NCI-H1092 (cell line): Measurements from ENCODE around the gene LPCAT3.
A peak's percentile ranks its signal among the peaks of the same experiment; 100 is the strongest.
"Not testable (repeated sequence)": the region's sequence is repeated elsewhere in the genome, so short reads cannot be mapped to it uniquely, and the experiment has no call there.

Experiments
- DNase-seq: peaks from one replicate; lab custom pipeline; 2025; lab: John Stamatoyannopoulos, UW

Gene LPCAT3

DNA sequence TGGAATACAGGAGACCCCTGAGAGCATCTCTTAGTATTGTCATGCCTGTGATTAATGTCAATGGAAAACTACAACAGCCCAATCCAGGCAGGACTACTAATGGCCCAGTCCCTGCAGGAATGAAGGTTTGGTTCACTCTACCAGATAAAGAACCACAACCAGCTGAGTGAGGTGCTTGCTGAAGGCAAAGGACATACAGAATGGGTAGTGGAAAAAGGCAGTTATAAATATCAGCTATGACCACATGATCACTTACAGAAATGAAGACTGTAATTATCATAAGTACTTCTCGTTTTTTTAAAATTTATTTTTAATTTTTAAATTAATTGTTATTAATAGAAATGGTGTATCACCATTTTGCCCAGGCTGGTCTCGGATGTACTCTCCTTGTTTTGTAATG lies 17.2 kb upstream of the LPCAT3 start:
- no peak for DNase-seq

DNA sequence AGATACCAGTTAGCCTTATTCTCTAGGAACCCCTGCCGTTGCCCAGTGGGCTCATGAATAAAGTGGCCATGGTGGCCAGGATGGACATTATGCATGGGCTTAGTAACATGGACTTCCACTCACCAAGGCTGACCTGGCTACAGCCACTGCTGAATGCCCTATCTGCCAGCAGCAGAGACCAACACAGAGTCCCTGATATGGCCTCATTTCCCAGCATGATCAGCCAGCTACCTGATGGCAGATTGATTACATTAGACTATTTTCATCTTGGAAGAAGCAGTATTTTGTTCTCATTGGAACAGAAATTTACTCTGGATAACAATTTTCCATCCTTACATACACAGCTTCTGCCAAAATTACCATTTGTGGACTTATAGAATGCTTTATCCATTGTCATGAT lies 16.2 kb upstream of the LPCAT3 start:
- DNase-seq = no peak

DNA sequence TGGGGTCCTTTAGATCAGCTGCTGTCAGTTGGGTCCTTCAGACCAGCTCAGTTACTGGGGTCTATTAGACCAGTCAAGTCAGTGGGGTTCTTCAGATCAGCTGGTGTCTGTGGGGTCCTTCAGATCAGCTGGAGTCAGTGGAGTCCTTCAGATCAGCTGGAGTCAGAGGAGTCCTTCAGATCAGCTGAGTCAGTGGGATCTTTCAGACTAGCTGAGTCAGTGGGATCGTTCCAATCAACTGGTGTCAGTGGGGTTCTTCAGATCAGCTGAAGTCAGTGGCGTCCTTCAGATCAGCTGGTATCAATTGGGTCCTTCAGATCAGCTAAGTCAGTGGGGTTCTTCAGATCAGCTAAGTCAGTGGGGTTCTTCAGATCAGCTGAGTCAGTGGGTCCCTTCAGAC lies 14.7 kb upstream of the LPCAT3 start:
- DNase-seq = no peak

DNA sequence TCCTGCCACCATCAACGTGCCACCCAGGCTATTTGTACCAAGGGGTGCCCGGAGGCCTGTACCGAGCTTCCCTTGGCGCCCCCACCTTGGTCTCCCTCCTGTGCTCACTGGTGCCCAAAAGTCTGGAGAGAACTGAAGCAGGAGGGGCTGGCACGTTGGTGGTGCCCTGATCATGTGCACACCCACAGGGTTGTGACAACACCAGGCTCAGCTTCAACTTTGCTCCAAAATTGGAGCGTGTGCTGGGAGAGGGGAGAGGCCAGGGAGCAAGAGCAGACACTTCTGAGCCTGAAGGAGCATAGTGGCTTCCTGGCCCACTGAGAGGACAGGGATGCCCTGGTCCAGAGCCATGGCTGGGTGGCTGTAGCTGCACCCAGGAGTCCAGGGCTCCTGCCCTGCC lies 13.0 kb upstream of the LPCAT3 start:
- DNase-seq = no peak

DNA sequence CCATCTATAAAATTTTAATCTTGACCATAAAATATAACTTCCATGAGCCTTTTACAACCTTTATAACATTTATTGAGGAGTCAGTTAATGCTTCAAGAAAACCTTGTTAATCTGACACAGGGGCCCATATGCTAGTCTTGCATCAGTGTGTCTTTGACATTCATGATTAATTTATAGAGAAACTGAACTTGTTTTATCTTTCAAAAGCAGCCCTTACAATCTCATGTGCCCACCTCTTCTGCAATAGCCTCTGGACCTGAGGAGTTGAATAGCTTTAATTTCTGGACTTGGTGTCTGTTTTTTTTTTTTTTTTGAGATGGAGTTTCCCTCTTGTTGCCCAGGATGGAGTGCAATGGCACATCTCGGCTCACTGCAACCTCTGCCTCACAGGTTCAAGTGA lies 8.6 kb upstream of the LPCAT3 start:
- no peak for DNase-seq

DNA sequence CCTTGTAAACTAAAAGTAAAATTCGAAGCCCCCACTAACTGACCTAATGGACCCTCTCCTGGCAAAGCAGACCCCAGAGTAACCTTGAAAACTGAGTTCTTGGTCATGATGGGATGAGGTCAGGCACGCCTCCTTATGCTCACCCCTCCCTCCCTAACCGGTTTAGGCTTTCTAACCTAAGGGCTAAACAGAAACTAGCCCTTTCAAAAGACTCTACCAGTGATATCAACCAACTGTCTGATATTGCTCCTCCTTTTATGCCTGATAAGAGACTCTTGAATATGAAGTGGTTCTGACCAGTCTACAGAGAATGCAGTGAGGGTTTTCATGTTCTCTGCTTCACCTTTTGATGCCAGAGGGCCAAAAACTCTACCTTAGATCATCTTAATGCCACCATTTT lies 4.8 kb upstream of the LPCAT3 start:
- no peak for DNase-seq

DNA sequence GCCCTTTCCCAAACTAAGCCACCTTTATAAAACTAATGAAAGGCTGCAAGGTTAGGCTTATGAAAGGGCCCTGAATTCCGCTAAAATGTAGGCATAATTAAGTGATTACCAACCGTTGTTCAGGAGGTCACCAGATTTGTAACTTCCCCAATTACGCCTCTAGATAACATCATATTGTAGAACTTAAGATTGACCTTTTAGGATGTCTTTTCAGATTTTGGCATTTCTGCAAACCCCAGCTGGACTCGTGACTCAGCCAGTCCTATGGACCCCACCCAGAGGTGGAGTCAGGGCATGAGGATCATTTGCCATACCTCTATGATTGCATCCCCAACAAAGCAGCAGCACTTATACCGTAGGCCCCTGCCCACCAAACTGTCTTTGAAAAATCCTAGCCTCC lies 3.7 kb upstream of the LPCAT3 start:
- DNase-seq = no peak

DNA sequence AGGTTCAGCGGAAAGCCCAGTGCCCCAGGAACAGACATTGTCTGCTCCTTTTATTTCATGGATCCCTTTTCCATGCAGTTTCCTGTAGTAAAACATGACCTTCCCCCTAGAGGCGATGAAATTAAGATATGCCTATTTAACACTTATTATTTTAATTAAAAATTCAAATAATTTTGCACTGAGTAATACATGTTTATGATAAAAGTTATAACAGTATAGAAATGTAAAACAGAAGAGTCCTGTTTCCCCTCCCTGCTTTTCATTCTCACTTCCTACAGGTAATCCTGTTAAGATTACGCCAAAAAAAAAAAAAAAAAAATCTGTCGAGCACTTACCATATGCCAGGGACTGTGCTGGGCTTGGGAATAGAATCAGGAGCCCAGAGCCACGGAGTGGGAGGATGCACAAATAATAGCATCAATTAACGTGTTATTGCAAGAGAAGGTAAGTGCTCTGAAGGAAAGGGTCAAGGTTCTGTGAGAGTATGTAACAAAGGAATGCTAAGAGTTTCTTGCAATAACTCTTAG lies 830 bp upstream of the LPCAT3 start:
- DNase-seq = no peak

DNA sequence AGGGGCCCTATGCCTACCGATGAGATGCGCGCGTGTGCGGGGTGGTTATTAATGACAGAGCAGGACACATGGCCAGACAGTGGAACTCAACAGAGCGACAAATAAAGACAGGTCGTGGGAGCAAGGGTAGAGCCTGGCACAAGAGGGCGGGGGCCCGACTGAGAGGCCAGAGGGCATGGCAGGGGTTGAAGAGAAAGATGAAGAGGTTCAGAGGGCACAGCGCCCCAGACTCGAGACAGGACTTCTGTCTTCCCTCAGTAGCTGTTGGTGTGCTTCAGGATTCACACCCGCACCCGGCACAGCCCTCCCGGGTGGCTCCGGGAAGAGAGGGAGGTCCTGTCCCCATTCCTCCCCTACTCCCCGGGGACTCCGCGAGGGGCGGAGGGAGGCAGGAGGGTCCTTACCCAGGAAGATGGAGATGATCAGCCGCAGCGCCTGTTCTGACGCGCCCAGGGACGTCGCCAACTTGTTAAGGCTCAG lies 366 bp downstream of the LPCAT3 start:
- DNase-seq = peak; percentile 59

DNA sequence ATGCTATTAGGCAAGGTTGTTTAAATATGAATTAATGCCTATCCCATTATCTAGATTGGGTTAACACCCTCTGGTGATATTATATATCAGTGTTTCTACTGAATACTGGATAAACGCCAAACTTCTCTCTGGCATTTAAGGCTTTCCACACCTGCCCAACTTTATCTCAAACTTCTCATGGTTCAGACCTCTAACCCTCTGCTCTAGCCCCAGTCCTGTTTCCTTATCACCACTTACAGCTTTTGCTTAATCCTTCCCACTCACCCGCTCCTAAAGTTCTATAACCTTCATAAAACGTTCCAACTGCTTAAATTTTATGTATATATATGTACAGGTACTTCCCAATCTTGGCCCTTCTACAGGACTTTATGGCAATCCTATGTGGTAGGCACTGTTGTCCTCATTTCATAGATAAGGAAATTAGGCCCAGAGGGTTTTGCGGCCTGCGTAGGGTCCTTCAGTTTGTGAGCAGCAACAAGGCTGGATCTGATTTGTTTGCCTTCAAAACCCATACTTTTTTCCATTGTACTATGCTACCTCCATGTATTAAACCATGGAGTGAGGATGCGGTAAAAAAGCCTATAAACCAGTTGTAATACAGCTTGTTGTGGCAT lies 1.2 kb downstream of the LPCAT3 start:
- DNase-seq = no peak

DNA sequence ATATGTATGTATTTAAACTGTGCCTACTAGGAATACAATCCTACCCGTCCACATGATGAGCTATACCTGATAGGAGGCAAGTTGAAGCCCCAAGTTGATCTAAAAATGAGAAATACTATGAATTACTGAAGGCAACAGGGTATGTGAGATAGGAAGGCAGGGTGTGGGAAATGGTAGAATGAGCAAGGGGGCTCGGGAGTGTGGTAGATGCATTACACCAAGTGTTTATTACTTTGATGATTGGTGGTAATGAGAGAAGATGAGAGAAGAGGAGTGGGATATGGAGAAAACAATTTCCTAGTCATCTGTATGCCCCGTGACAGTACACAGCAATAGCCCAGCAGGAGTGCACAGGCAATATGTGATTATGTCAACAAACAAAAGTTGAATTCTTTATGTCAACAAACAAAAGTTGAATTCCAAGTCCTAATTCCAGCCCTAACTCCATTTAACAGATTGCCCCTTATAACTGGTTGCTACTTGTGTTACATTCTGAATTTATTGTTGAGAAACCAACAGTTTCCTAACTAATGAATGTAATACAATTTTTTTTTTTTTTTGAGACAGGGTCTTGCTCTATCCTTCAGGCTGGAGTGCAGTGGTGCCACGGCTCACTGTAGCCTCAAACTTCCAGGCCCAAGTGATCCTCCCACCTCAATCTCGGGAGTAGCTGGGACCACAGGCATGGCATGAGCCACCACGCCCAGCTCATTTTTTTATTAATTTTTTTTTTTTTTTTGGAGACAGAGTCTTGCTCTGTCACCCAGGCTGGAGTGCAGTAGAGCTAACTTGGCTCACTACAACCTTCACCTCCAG lies 2.5 kb downstream of the LPCAT3 start:
- no peak for DNase-seq

DNA sequence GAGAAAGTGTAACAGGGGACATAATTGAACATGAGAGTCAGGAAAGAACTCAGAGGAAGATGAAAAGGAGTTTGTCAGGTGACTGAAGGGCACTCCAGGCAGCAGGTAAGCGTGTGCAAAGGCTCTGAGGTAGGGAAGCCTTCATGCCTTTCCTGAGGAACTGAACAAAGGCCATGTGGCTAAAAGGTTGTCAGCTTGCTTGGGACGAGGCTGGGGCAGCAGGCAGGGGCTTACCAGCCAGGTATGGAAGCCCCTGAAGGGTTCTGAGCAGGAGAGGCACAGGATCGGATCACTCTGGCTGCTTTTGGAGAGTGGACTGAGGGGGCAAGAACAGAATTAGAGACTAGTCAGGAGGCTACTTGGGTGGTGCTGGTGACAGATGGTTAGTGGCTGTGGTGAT lies 5.2 kb downstream of the LPCAT3 start:
- no peak for DNase-seq

DNA sequence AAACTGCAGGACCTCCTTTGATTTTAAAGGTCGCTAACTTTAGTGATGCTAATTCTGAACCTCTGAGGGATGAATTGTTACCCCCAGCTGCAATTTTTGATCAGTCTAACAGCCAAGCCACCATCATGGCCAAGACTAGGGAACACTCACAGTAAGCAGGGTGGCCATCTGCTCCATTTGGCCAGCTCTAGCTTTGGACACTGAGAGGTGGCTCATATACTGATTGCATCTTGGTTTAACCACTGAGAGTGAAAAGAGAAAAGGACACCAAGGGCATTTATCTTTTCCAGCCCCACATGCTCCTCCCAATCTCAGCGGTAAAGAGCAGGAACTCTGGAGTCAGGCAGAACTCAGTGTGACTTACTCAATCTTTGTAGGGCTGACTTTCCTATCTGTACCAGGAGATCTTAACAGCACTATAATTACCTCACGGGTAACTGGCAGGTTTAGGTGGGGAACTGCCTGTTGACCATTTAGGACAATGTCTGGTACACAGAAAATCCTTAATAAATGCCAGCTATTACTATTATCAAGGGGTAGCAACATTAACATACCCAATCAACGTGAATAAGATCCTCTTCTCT lies 6.2 kb downstream of the LPCAT3 start:
- DNase-seq = no peak

DNA sequence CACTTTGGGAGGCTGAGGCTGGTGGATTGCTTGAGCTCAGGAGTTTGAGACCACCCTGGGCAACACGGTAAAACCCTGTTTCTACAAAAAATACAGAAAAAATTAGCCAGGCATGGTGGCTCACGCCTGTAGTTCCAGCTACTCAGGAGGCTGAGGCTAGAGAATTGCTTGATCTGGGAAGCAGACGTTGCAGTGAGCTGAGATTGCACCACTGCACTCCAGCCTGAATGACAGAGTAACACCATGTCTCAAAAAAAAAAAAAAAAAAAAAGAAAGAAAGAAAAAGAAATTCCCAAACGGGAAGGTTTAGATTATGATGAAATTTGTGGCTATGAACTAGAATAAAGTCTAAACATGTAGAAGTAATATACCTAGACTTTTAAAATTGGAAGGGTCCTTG lies 6.9 kb downstream of the LPCAT3 start:
- DNase-seq = not testable (repeated sequence)

DNA sequence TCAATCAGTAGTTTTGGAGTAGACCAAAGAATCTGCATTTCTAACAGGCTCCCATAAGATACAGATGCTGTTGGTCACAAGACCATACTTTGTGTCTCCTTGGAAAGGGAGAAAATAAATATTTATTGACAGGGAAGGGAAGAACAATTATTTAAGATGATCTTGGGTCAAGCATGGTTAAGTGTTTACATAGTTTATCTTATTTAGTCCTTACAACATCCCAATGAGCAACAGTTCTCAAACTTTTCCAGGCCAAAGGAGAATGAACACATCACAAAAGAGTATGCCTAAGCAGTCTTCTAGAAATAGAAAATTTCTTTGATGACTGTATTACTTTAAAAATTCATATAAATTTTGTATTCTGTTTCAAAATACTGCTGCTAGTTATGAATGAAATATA lies 8.8 kb downstream of the LPCAT3 start:
- DNase-seq = no peak

DNA sequence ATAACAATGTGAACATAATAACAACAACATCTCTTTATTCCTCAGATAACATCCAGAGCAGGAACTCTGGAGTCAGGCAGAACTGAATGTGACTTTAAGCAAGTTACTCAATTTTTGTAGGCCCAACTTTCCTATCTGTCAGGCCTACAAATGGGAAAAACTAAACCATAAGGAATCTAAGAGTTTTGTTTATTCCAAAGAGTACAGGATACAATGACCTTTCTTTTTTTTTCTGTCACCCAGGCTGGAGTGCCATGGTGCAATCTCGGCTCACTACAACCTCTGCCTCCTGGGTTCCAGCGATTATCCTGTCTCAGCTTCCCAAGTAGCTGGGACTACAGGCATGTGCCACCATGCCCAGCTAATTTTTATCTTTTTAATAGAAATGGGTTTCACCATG lies 9.4 kb downstream of the LPCAT3 start:
- DNase-seq = no peak

DNA sequence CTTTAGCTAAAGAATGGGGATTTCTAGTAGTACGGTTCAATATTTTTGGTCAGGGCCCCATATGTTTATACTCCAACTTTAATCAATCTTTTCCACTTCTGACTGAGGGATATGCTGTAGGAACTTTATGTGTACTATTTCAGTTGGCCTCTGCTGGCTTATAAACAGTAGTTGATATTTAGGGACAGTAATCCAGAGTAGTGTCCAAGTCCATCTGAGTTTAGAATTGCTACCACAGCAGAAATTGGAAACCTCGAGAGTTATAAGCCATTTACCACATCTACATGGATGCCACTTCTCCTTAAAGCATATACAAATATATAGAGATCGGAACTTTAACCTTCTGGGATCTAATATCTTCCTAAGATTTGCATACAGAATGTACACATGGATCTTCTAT lies 11.6 kb downstream of the LPCAT3 start:
- no peak for DNase-seq

DNA sequence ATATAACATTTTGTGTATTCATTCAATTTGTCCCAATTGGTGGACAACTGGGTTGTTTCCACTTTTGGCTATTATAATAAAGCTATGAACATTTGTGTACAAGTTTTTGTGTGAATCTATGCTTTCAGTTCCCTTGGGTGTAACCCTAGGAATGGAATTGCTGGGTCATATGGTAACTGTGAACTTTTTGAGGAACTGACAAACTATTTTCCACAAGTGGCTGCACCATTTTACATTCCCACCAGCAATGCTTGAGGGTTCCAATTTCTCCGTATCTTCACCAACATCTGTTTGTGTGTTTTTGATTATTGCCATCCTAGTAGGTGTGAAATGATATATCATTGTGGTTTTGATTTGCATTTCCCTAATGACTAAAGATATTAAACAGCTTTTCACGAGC lies 13.0 kb downstream of the LPCAT3 start:
- no peak for DNase-seq

DNA sequence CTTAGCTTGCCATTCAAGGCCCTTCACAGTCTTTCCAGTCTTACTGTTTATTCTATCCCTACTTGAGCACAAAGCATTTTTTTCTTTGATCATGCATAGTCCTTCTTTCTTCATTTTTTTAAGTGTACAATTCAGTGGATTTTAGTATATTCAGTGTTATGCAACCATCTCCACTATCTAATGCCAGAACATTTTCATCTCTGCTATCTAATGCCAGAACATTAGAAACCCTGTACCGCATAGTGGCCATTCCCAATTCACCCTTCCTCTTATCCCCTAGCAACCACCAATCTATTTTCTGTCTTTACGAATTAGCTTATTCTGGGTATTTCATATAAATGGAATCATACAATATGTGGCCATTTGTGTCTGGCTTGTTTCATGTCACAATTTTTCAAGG lies 13.4 kb downstream of the LPCAT3 start:
- no peak for DNase-seq

DNA sequence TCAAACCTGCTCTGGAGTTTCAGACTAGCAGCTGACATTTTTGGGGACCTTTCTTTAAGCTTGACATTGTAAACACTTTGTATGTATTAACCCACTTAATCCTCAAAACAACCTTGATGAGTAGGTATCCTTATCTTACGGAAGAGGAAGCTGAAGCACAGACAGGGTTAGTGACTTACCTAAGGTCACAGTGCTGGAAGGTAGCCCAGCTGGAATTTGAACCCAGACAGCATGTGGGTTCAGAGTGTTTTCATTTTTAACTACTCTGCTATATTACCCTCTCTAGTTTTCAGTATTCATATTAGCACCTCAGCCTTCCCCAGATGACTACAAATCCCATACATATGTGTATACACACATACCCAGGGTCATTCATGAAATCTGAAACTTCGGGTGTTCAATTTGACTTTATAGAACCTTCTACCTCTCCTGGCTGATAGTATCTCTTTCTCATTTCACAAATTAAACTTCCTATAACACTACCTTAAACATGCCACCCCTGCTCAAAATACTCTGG lies 13.9 kb downstream of the LPCAT3 start:
- no peak for DNase-seq

DNA sequence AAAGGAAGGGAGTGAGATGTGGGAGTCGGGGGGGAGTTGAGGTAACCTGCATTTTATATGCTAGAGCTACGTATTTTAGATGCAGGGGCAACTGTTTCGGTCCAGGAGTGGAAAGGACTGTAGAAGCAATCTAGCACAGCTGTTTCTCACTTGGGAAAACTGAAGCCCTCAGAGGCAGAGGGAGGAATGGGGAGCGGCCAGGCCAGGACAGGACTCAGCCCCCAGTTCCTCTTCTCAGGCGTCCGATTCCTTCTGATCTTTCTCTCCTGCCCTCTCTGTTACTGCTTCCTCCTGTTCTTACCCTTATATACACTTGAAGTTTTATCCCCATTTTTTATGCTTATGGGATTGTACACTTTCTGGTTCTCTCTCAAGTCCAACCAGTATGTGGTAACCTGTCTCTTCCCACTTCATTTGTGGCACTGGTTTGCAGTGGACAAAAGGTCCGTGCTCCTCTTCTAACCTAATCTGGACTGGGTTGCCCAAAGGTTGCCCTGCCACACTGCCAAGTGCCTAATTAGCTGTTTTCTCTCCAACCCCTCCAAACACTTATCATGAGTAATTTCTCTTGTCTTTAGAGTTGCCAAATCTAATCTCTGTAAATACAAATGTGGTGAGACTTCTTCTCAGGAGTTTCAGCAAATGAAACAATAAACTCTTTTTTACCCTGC lies 16.2 kb downstream of the LPCAT3 start:
- no peak for DNase-seq

DNA sequence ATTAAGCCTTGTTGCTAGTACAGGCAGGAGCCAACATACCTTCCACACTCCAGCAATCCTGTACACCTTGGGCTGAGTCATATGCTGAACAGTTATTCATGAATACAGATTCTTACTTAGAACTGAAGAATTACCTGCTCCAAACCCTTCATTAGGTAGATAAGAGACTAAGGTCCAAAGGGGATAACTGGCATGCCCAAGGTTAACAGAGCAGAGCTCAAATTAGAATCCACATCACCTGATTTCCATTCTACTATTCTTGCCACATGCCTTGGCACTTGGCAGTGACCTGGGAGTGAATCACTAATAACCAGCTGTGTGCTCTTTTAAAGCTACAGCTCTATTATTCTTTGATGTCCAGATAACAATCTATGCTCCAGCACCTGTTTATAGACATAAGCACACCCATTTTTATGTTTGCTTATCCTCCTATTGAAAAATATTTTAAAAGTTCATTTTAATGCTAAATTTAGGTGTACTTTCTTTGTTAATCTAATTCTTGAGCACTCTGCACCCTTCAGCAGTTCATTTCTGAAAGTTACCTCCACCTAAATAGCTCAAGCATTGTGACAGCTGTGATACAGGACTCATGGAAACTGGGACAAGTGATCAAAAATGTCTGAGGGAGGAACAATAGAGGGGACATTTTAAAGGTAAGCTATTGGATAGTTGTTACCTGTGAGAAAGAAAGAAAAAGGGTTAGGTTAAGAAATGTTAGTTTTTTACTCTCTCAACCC lies 19.4 kb downstream of the LPCAT3 start:
- no peak for DNase-seq
